Spleen (tissue), 11 donors: ENCODE results near the gene ATP10A. TPM values are rescaled to one million over a fixed set of nuclear protein-coding genes. Genes with fewer than 3 reads are reported as not detected.
"Not testable (repeated sequence)": the region's sequence is repeated elsewhere in the genome, so short reads cannot be mapped to it uniquely, and the experiment has no call there.

Experiments
- DNase-seq: peaks from one replicate; pipeline ENCODE4 v3.0.0-alpha.2; 2020
- H3K27ac ChIP-seq, 8 donors: fragments of 200-600 bp; sonication (generic) in 7 of 8; 1 replicate in 4 of 8; 2 replicates in 4 of 8; pipeline versions ENCODE4 v1.5.0 to v1.8.0; 2016 to 2021; ENCODE audit warnings: inconsistent platforms in 4 of 8, mild to moderate bottlenecking in 4 of 8, moderate library complexity in 1 of 8
- H3K27me3 ChIP-seq, 7 donors: fragments of 200-600 bp; sonication (generic) in 6 of 7; replicated peaks in 1 of 7; 1 replicate in 4 of 7; 2 replicates in 3 of 7; pipeline versions ENCODE4 v1.5.0 to v1.8.0; 2016 to 2021; ENCODE audit warnings: inconsistent platforms in 3 of 7, mild to moderate bottlenecking in 1 of 7
- H3K36me3 ChIP-seq, 6 donors: fragments of 200-600 bp; sonication (generic) in 5 of 6; 1 replicate in 4 of 6; 2 replicates in 2 of 6; pipeline versions ENCODE4 v1.5.0 to v1.8.0; 2016 to 2021; ENCODE audit warnings: inconsistent platforms in 2 of 6
- H3K4me1 ChIP-seq, 6 donors: fragments of 200-600 bp; sonication (generic) in 5 of 6; 1 replicate in 3 of 6; 2 replicates in 3 of 6; pipeline versions ENCODE4 v1.5.0 to v1.8.0; 2016 to 2021; ENCODE audit warnings: inconsistent platforms in 3 of 6
- H3K4me3 ChIP-seq, 8 donors: fragments of 200-600 bp; sonication (generic) in 7 of 8; 1 replicate in 4 of 8; 2 replicates in 4 of 8; pipeline versions ENCODE4 v1.5.0 to v1.8.0; 2016 to 2021; ENCODE audit warnings: inconsistent platforms in 4 of 8, mild to moderate bottlenecking in 4 of 8, moderate library complexity in 2 of 8
- H3K9me3 ChIP-seq, 8 donors: fragments of 200-600 bp; sonication (generic) in 7 of 8; 1 replicate in 4 of 8; 2 replicates in 4 of 8; pipeline versions ENCODE4 v1.5.0 to v1.8.0; 2016 to 2021; ENCODE audit warnings: inconsistent platforms in 4 of 8
- POLR2A ChIP-seq, 3 donors: fragments of 450-650 bp; IDR thresholded peaks; one replicate each; pipeline ENCODE4 v1.5.1; 2017; ENCODE audit warnings: antibody characterized with exemption in 3 of 3, mild to moderate bottlenecking in 1 of 3
- POLR2AphosphoS5 ChIP-seq, 3 donors: sonication (generic); formaldehyde crosslinking; IDR thresholded peaks; one replicate each; pipeline ENCODE4 v1.5.1; 2017; ENCODE audit warnings: antibody characterized with exemption in 3 of 3
- WGBS, 5 donors: extraction: QIAGEN DNeasy Blood & Tissue Kit in 3 of 5; methylation state at CpG; one replicate each; pipeline versions ENCODE4 v1.1.5 to v1.1.7; 2013 to 2018; 5-methylcytosine and 5-hydroxymethylcytosine counted together
- intact Hi-C: fragments of 100-400 bp; cut with DNase I; formaldehyde crosslinking; loops from one replicate; pipeline ENCODE4 v1.15.0; 2023; ENCODE audit warnings: low total_unique reads
- polyA plus RNA-seq, 3 donors: library from polyadenylated mRNA; stranded (reverse); fragments of 200-250 nt; gene quantifications; one replicate each; pipeline ENCODE4 v1.2.1, GENCODE V29; 2013
- total RNA-seq, 7 donors: library from RNA; depleted of rRNA in 3 of 7; stranded (reverse); fragments of >200 nt in 3 of 7; fragmentation: NEBNext Ultra II Directional in 4 of 7; extraction: Animal tissue kit (Norgen Biotek cat#: 25700) in 4 of 7; gene quantifications; one replicate each; pipeline versions ENCODE4 v1.1.0 to v1.2.1, GENCODE V29; 2016 to 2021
- TF ChIP-seq, protein P1 (sequence below), 11 experiments: fragments of 200-600 bp in 7 of 11; fragments of 450-650 bp in 4 of 11; sonication (generic) in 4 of 11; IDR thresholded peaks in 8 of 11; conservative IDR thresholded peaks in 3 of 11; 1 replicate in 7 of 11; 2 replicates in 4 of 11; pipeline versions ENCODE4 v1.4.0 to v1.8.0; 2016 to 2021; ENCODE audit warnings: antibody characterized with exemption in 11 of 11, inconsistent platforms in 4 of 11, mild to moderate bottlenecking in 1 of 11
- donor health status: healthy with polysubstance abuse.
- donor health status: DM: no; HTN: no; CAD: no; lungs with moderate emphysema.
- donor health status: DM: no; HTN: no; CAD: no.
- donor health status: Bipolar disorder and iron deficiency.
- donor health status: healthy.
- donor health status: DM: no; HTN: no; CAD: no.
- donor health status: DM: yes; HTN: yes; CAD: no.

ATP10A gene
- total and polyA plus RNA-seq, 10 donors = 0.54 to 8.6 (median 2.7) TPM

DNA sequence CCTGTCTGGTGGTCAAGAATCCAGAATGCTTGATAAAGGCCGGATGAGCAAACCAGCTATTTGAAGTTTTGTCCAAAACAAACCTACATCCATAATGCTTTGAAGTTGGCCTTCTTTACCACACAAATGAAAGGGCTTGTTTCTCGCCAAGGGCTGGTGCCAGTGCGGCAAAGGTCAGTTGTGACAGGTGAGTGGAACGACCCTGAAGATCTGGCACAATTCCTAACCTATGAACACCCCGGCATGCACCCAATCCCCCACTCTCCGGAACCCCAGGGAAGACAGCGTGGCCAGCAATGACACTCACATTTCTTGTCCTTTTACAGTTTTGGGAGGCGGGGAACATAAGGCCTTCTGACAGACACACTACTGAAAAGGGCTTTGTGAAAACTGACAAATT lies 90.6 kb downstream of the ATP10A start:
- Histone ChIP-seq H3K36me3 (no peaks in the 10 kb centered on the region), H3K27ac (no peak overlapping the region), H3K9me3 (no peaks in the 10 kb centered on the region), H3K4me1 (peaks cover 0 to 4% (median 0%) of the 10 kb centered on the region in 6 donors), H3K4me3 (no peak overlapping the region), H3K27me3 (no peaks in the 10 kb centered on the region)
- WGBS, 5 donors = 87 to 95% (median 91%) methylated on average over 8 of the region's 8 CpGs
- DNase-seq = no peak
- no peak for TF ChIP-seq POLR2A (IDR thresholded peaks at IDR 0.05)
- TF ChIP-seq, protein P1, sequence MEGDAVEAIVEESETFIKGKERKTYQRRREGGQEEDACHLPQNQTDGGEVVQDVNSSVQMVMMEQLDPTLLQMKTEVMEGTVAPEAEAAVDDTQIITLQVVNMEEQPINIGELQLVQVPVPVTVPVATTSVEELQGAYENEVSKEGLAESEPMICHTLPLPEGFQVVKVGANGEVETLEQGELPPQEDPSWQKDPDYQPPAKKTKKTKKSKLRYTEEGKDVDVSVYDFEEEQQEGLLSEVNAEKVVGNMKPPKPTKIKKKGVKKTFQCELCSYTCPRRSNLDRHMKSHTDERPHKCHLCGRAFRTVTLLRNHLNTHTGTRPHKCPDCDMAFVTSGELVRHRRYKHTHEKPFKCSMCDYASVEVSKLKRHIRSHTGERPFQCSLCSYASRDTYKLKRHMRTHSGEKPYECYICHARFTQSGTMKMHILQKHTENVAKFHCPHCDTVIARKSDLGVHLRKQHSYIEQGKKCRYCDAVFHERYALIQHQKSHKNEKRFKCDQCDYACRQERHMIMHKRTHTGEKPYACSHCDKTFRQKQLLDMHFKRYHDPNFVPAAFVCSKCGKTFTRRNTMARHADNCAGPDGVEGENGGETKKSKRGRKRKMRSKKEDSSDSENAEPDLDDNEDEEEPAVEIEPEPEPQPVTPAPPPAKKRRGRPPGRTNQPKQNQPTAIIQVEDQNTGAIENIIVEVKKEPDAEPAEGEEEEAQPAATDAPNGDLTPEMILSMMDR (IDR thresholded peaks at IDR 0.05 in 8 of 11, conservative IDR thresholded peaks at IDR 0.05 in 3 of 11) = no peak
- TF ChIP-seq POLR2AphosphoS5 (IDR thresholded peaks at IDR 0.05) = no peak
- intact Hi-C loops = no loop called here

DNA sequence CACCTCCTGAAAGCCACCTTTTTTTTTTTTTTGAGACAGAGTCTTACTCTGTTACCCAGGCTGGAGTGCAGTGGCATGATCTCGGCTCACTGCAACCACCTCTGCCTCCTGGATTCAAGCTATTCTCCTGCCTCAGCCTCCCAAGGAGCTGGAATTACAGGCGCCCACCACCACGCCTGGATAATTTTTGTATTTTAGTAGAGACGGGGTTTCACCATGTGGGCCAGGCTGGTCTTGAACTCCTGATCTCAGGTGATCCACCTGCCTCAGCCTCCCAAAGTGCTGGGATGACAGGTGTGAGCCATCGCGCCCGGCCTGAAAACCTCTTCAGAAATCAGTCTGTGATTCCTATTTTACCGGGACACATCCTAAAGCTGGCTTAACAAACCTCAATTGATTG lies 91.4 kb downstream of the ATP10A start:
- H3K9me3 ChIP-seq, H3K4me3 ChIP-seq, H3K27ac ChIP-seq, H3K27me3 ChIP-seq, DNase-seq, H3K36me3 ChIP-seq, H3K4me1 ChIP-seq, intact Hi-C loops: not testable (repeated sequence)
- WGBS, 5 donors = 90 to 99% (median 95%) methylated on average over 8 of the region's 8 CpGs

DNA sequence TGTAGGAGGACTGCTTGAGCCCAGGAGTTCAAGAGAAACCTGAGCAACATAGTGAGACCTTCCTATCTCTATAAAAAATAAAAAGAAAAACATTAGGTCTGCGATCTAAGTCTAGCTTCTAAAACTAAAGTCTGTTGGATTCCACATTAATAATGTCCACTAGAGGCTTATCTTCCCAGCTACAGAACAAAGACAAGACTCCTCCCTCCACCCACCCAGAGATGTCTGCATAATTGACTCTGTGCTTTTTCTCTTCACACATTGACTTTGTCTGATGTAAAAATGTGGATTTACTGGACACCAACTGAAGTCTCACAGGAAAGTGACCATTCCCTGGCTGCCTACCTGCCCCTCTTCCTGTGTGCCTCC lies 91.8 kb downstream of the ATP10A start:
- H3K27ac ChIP-seq = no peak overlapping the region
- no peaks in the 10 kb centered on the region for H3K9me3 ChIP-seq
- intact Hi-C loops = no loop called here
- H3K27me3 ChIP-seq = no peaks in the 10 kb centered on the region
- peaks cover 0 to 4% (median 0%) of the 10 kb centered on the region in 6 donors for H3K4me1 ChIP-seq
- H3K4me3 ChIP-seq = no peak overlapping the region
- 72 to 94% (median 92%) methylated on average over 1 of the region's 1 CpG for WGBS, 5 donors
- H3K36me3 ChIP-seq = no peaks in the 10 kb centered on the region
- no peak for DNase-seq
- no peak for TF ChIP-seq POLR2AphosphoS5 (IDR thresholded peaks at IDR 0.05)
- TF ChIP-seq POLR2A (IDR thresholded peaks at IDR 0.05) = no peak
- TF ChIP-seq, protein P1 (IDR thresholded peaks at IDR 0.05 in 8 of 11, conservative IDR thresholded peaks at IDR 0.05 in 3 of 11) = no peak

DNA sequence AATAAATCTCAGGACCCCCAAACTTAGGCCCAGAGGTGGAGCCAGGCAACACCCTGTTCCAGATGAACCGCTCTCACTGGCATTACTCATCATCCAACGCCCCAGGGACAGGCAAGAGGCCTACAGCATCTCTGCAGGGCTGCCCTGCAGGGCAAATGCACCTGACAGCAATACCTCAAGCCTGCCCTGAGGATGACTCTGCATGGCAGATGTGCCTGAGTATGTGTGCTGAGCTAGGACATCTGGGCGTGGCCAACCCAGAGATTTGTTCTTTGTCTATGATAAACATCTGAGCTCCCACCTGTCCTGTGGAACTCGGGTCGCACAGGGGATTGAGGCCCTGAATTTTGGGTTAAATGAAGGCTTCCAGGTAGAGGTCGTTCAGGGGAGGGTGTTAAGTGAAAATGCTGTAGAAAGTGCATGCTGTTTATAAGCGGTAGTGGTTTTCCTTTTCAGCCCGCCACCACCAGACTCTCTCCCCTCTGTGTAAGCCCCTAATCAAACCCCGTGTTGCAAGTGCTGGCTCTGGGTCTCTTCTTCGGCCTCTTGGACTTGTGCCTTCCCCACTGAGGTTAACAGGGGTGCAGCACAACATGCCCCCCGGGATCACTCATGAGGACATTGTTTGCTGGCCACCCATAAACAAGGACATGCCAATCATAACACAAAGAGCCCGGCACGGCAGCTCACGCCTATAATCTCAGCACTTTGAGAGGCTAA lies 92.3 kb downstream of the ATP10A start:
- intact Hi-C loops = no loop called here
- DNase-seq = no peak
- TF ChIP-seq POLR2A (IDR thresholded peaks at IDR 0.05) (no peak), POLR2AphosphoS5 (IDR thresholded peaks at IDR 0.05) (no peak)
- TF ChIP-seq, protein P1 (IDR thresholded peaks at IDR 0.05 in 8 of 11, conservative IDR thresholded peaks at IDR 0.05 in 3 of 11) = no peak
- Histone ChIP-seq H3K4me1 (peaks cover 0 to 4% (median 0%) of the 10 kb centered on the region in 6 donors), H3K27ac (no peak overlapping the region), H3K36me3 (no peaks in the 10 kb centered on the region), H3K4me3 (no peak overlapping the region), H3K27me3 (no peaks in the 10 kb centered on the region), H3K9me3 (no peaks in the 10 kb centered on the region)
- 90 to 95% (median 93%) methylated on average over 12 to 14 of the region's 14 CpGs for WGBS, 5 donors
